GM13977 (cell line): ENCODE data around the gene ARL5C.

Experiments
- DNase-seq: peaks from one replicate; pipeline ENCODE4 v3.0.0; 2012; ENCODE audit warnings: low spot score
- CTCF ChIP-seq: IDR thresholded peaks from 2 replicates; pipeline ENCODE4 v1.5.1; 2012; ENCODE audit warnings: mild to moderate bottlenecking, control low read depth; ENCODE audit not compliant: insufficient read depth; ENCODE audit errors: extremely low read depth, missing control alignments
- in situ Hi-C: fragments of 300-500 bp; cut with MboI; formaldehyde crosslinking; loops from one replicate; pipeline ENCODE4 v1.12.0; 2022; ENCODE audit warnings: low sequenced_read_pairs, low pct_unique_long_range_greater_than_20kb, mixed read lengths, inconsistent platforms; ENCODE audit not compliant: unreplicated experiment

ARL5C gene

DNA sequence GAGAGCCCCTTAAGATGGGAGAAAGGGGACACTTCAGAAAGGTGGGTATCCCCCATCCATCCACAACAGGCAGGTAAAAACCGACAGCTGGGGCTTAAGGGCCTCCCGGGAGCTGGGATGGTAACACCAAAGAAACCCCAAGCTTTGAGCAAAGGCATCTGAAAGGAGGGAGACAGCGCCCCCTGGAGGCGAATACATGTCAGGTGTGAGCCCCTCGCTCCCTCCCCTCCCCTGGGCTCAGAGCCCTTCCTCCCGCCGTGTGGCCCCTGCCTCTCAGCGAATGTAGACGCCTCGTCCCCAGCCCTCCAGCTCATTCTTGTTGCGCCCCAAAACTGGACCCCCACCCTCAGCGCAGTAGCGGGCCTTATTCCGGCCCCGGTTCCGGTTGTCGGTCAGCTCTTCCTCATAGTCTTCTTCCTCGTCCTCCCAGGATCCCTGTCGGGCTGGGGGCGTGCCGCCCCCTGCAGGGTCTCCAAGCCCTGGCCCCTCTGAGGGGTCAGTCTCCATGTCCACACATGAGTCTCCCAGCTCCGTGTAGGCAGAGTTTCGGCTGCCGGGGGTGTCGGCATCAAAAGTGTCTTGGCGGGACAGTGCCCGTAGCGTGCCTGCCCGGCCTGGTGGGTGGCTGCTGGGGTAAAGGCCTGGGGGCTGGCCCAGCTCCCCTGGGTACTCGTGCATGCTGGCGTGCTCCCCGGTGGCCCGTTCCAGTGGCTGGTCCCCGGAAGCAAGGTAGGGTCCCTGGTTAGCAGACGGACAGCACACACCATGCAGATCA, 9.1 kb upstream of the ARL5C start:
- in situ Hi-C loops: no loop called here
- DNase-seq: peak; percentile 90
- TF ChIP-seq CTCF: peak; percentile 83

GRCh38 chr17:39173526-39174274, 7.7 kb upstream of the ARL5C start:
- no peak for TF ChIP-seq CTCF
- DNase-seq: no peak
- in situ Hi-C loops: no loop called here

DNA sequence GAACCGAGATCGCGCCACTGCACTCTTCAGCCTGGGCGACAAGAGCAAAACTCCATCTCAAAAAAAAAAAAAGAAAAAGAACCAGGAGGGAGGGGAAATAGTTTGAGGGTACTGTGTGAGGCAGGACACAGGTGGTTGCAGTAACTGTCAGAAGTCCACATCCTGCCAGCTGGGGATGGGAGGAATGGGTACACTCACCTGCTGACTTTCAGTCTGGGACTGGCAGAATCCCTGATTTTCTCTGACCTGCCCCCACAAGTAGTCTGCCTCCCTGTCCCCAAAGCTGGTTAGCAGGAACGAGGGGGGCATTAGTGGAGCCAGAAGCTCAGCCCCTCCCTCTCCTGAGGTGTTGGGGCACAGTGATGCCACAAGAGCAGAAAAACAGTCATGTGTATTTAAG, 7.1 kb upstream of the ARL5C start:
- no peak for DNase-seq
- in situ Hi-C loops: no loop called here
- TF ChIP-seq CTCF: no peak

GRCh38 chr17:39171933-39172332, 6.0 kb upstream of the ARL5C start:
- in situ Hi-C loops: no loop called here
- no peak for TF ChIP-seq CTCF
- DNase-seq: no peak

DNA sequence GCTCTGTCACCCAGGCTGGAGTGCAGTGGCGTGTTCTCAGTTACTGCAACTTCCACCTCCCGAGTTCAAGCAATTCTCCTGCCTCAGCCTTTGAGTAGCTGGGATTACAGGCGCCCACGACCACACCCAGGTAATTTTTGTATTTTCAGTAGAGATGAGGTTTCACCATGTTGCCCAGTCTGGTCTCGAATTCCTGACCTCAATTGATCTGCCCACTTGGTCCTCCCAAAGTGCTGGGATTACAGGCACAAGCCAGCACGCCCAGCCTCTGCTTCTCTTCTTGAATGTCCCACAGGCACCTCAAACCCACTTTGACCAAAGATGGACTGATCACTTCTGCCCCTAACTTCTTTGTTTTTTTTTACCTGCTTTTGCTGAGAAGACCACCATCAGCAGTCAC, 4.6 kb upstream of the ARL5C start:
- in situ Hi-C loops: no loop called here
- no peak for DNase-seq

GRCh38 chr17:39170109-39170508, 4.1 kb upstream of the ARL5C start:
- no peak for DNase-seq
- TF ChIP-seq CTCF: no peak
- in situ Hi-C loops: no loop called here

More for the DNA sequence above, 4.6 kb upstream of the ARL5C start:
- no peak for TF ChIP-seq CTCF
